Measurements from ENCODE around the gene PPDPF.

- TF ChIP-seq, protein P1, sequence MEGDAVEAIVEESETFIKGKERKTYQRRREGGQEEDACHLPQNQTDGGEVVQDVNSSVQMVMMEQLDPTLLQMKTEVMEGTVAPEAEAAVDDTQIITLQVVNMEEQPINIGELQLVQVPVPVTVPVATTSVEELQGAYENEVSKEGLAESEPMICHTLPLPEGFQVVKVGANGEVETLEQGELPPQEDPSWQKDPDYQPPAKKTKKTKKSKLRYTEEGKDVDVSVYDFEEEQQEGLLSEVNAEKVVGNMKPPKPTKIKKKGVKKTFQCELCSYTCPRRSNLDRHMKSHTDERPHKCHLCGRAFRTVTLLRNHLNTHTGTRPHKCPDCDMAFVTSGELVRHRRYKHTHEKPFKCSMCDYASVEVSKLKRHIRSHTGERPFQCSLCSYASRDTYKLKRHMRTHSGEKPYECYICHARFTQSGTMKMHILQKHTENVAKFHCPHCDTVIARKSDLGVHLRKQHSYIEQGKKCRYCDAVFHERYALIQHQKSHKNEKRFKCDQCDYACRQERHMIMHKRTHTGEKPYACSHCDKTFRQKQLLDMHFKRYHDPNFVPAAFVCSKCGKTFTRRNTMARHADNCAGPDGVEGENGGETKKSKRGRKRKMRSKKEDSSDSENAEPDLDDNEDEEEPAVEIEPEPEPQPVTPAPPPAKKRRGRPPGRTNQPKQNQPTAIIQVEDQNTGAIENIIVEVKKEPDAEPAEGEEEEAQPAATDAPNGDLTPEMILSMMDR (IDR thresholded peaks at IDR 0.05): no peak
- no peak for TF ChIP-seq EZH2 (IDR thresholded peaks at IDR 0.05)
- no peak for TF ChIP-seq EZH2phosphoT487 (IDR thresholded peaks at IDR 0.05)
Measured at GRCh38 chr20:63568986-63569949, 48.7 kb downstream of the PPDPF start.
